ENCODE results near the gene KCNMA1.
"Not testable (repeated sequence)": the region's sequence is repeated elsewhere in the genome, so short reads cannot be mapped to it uniquely, and the experiment has no call there.

Gene KCNMA1

GRCh38 chr10:77578583-77579227 is 58.9 kb downstream of the KCNMA1 start:
- no peak for DNase-seq

- DNase-seq = no peak
Measured at GRCh38 chr10:77577666-77578229, 59.9 kb downstream of the KCNMA1 start.

GRCh38 chr10:77576444-77577032 is 61.1 kb downstream of the KCNMA1 start:
- no peak for DNase-seq

- no peak for DNase-seq
Measured at GRCh38 chr10:77576007-77576367, 61.6 kb downstream of the KCNMA1 start.

GRCh38 chr10:77575271-77576006 is 62.2 kb downstream of the KCNMA1 start:
- no peak for DNase-seq

- DNase-seq = no peak
Measured at GRCh38 chr10:77574438-77574837, 63.2 kb downstream of the KCNMA1 start.

- DNase-seq = not testable (repeated sequence)
Measured at GRCh38 chr10:77572520-77572919, 65.1 kb downstream of the KCNMA1 start.

- DNase-seq = no peak
Measured at GRCh38 chr10:77571490-77571889, 66.1 kb downstream of the KCNMA1 start.

GRCh38 chr10:77566914-77567566 is 70.6 kb downstream of the KCNMA1 start:
- DNase-seq = no peak

GRCh38 chr10:77566236-77566635 is 71.4 kb downstream of the KCNMA1 start:
- DNase-seq = no peak

GRCh38 chr10:77565590-77566023 is 72.0 kb downstream of the KCNMA1 start:
- no peak for DNase-seq

GRCh38 chr10:77564731-77565589 is 72.6 kb downstream of the KCNMA1 start:
- no peak for DNase-seq

GRCh38 chr10:77563638-77564270 is 73.9 kb downstream of the KCNMA1 start:
- DNase-seq = no peak

GRCh38 chr10:77562742-77563141 is 74.9 kb downstream of the KCNMA1 start:
- no peak for DNase-seq

GRCh38 chr10:77561991-77562390 is 75.6 kb downstream of the KCNMA1 start:
- DNase-seq = no peak

- no peak for DNase-seq
Measured at GRCh38 chr10:77560471-77560870, 77.1 kb downstream of the KCNMA1 start.

GRCh38 chr10:77560052-77560451 is 77.6 kb downstream of the KCNMA1 start:
- no peak for DNase-seq

GRCh38 chr10:77556990-77557601 is 80.5 kb downstream of the KCNMA1 start:
- DNase-seq = no peak

GRCh38 chr10:77555591-77556212 is 81.9 kb downstream of the KCNMA1 start:
- DNase-seq = no peak

GRCh38 chr10:77554996-77555397 is 82.6 kb downstream of the KCNMA1 start:
- no peak for DNase-seq

GRCh38 chr10:77553966-77554365 is 83.6 kb downstream of the KCNMA1 start:
- no peak for DNase-seq
